Lung (tissue), 12 donors: ENCODE data around the gene TUSC2. TPM values are rescaled to one million over a fixed set of nuclear protein-coding genes. Genes with fewer than 3 reads are reported as not detected.

Experiments
- ATAC-seq: fragments of 200-7000 bp; cut with Tn5 transposase; one replicate; pipeline ENCODE4 v1.9.1; 2020; ENCODE audit warnings: moderate number of reproducible peaks; ENCODE audit not compliant: insufficient read depth, low FRiP score
- DNase-seq, 3 donors: peaks; one replicate each; pipeline ENCODE4 v3.0.0-alpha.2; 2013 to 2017
- H3K27ac ChIP-seq, 2 donors: one replicate each; pipeline ENCODE4 v1.5.1; 2013; ENCODE audit warnings: mild to moderate bottlenecking in 2 of 2, moderate library complexity in 2 of 2, control low read depth in 1 of 2, inconsistent platforms in 1 of 2, low read depth in 1 of 2, low read length in 1 of 2
- H3K27me3 ChIP-seq, 3 donors: one replicate each; pipeline ENCODE4 v1.5.1; 2013; ENCODE audit warnings: low read length in 2 of 3; ENCODE audit not compliant: control insufficient read depth in 3 of 3, insufficient read depth in 3 of 3
- H3K36me3 ChIP-seq, 4 donors: one replicate each; pipeline ENCODE4 v1.5.1; 2013; ENCODE audit warnings: low read length in 4 of 4, mild to moderate bottlenecking in 1 of 4, moderate library complexity in 1 of 4; ENCODE audit not compliant: control insufficient read depth in 4 of 4, insufficient read depth in 4 of 4
- H3K4me1 ChIP-seq, 5 donors: one replicate each; pipeline ENCODE4 v1.5.1; 2013; ENCODE audit warnings: low read length in 5 of 5, mild to moderate bottlenecking in 2 of 5, moderate library complexity in 1 of 5; ENCODE audit not compliant: control insufficient read depth in 5 of 5, insufficient read depth in 5 of 5
- H3K4me3 ChIP-seq: one replicate; pipeline ENCODE4 v1.5.1; 2013; ENCODE audit warnings: mild to moderate bottlenecking, control low read depth, moderate library complexity
- H3K9ac ChIP-seq, 2 donors: one replicate each; pipeline ENCODE4 v1.5.1; 2013; ENCODE audit warnings: low read length in 2 of 2, control low read depth in 1 of 2; ENCODE audit not compliant: insufficient read depth in 1 of 2
- H3K9me3 ChIP-seq, 4 donors: one replicate each; pipeline ENCODE4 v1.5.1; 2013; ENCODE audit warnings: low read length in 3 of 4, mild to moderate bottlenecking in 1 of 4, moderate library complexity in 1 of 4; ENCODE audit not compliant: control insufficient read depth in 4 of 4, insufficient read depth in 3 of 4
- CTCF ChIP-seq: IDR thresholded peaks from 2 replicates; pipeline ENCODE4 v1.5.1; 2012; ENCODE audit warnings: mild to moderate bottlenecking; ENCODE audit errors: control extremely low read depth, extremely low read depth
- WGBS, 2 donors: extraction: QIAGEN DNeasy Blood & Tissue Kit; methylation state at CpG; one replicate each; pipeline ENCODE4 v1.1.7; 2013; 5-methylcytosine and 5-hydroxymethylcytosine counted together
- polyA plus RNA-seq, 2 donors: library from polyadenylated mRNA; stranded (reverse); fragments of 200-250 nt; gene quantifications; one replicate each; pipeline ENCODE4 v1.2.1, GENCODE V29; 2013
- total RNA-seq, 2 donors: library from RNA; depleted of rRNA in 1 of 2; stranded (reverse); fragments of >200 nt in 1 of 2; gene quantifications; one replicate each; pipeline ENCODE4 v1.2.1, GENCODE V29; 2014 to 2021
- donor health status: control.
- donor health status: control.
- donor health status: Bipolar disorder and iron deficiency.
- donor health status: healthy.
- donor health status: DM: yes; HTN: yes; CAD: no.

TUSC2 gene
- total and polyA plus RNA-seq, 4 donors = 11.1 to 54.5 (median 30.5) TPM

DNA sequence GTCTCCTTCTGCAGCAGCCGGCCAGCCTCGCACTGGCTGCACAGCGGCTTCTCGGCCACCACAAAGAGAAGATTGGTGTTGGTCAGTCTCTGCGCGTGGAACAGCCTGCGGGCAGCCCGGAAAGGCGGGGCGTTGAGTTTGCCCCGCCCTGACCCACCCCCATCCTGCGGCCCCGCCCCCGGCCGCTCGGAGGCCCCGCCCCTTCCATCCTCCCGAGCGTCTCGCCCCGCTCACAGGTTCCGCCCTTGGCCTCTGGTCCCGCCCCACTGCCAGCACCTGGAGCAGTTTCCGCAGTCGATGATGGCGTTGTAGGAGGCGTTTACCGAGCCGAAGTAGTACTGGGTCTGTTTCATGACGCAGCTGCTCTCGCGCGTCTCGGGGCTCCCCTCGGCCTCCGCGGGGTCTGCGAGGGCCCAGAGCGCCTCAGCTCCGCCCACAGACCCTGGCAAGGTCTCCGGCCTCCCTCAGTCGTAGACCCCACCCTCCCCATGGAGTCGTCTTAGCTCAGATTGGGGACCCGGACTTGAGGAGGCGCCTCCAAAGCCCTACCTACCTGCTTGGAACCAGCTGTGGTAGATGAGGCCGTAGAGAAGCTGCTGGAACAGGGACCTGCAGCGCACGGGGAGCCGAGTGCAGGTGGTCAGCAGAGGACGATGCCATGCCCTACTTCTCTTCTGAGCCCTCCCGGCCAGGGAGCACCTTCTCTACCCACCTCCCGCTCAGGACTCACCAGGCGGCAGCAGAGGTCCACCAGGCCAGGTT lies 37.2 kb upstream of the TUSC2 start:
- H3K9me3 ChIP-seq = no peaks in the 10 kb centered on the region
- peaks cover 0 to 6% (median 0%) of the 10 kb centered on the region in 4 donors for H3K36me3 ChIP-seq
- WGBS, 2 donors = 8 to 24% methylated on average over 41 to 53 of the region's 53 CpGs
- peak; percentile 82 for ATAC-seq
- H3K27ac ChIP-seq = no peak overlapping the region
- no peaks in the 10 kb centered on the region for H3K27me3 ChIP-seq
- peak overlapping the region in 1 of 2 donors; percentile 63 for H3K9ac ChIP-seq
- H3K4me1 ChIP-seq = peaks cover 0 to 9% (median 0%) of the 10 kb centered on the region in 5 donors
- no peak for TF ChIP-seq CTCF
- DNase-seq = peak; percentile 72 to 87 (median 83)
- no peak overlapping the region for H3K4me3 ChIP-seq

- Histone ChIP-seq H3K4me1 (peaks cover 0 to 9% (median 0%) of the 10 kb centered on the region in 5 donors), H3K9me3 (no peaks in the 10 kb centered on the region), H3K27ac (peak overlapping the region in 1 of 2 donors; percentile 49), H3K9ac (no peak overlapping the region), H3K36me3 (peaks cover 0 to 4% (median 0%) of the 10 kb centered on the region in 4 donors), H3K27me3 (no peaks in the 10 kb centered on the region), H3K4me3 (no peak overlapping the region)
- no peak for TF ChIP-seq CTCF
- DNase-seq (no peak), ATAC-seq (peak; percentile 6)
- 19 to 34% methylated on average over 41 to 48 of the region's 48 CpGs for WGBS, 2 donors
These were observed 36.6 kb upstream of the TUSC2 start for GRCh38 chr3:50364573-50365079.

DNA sequence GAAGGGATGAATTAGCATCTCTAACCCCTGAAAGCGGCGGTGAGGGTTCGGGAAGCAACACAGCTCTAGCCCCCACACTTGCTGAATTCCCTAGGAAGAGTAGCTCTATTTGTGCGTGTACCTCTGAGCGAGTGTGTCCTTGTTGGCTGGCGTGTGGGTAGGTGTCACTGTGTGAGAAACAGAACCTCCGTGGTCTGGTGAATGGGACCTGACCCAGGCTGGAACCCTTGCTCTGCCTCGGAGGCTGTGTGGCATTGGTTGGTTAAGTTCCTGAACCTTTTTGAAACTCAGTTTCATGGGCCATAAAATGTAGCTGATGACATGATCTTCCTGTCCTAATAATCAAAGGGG lies 31.7 kb upstream of the TUSC2 start:
- Histone ChIP-seq H3K4me1 (peaks cover 23 to 38% (median 25%) of the 10 kb centered on the region in 5 donors), H3K36me3 (peaks cover 3 to 23% (median 10%) of the 10 kb centered on the region in 4 donors), H3K9ac (no peak overlapping the region), H3K27ac (peak overlapping the region in 1 of 2 donors; percentile 28), H3K4me3 (no peak overlapping the region), H3K27me3 (no peaks in the 10 kb centered on the region), H3K9me3 (no peaks in the 10 kb centered on the region)
- ATAC-seq (no peak), DNase-seq (no peak)
- TF ChIP-seq CTCF = no peak
- WGBS, 2 donors = 22 to 28% methylated on average over 8 of the region's 8 CpGs
